Mesenchymal stem cell (in vitro differentiated cells and primary cell): ENCODE measurements around the gene SCO1.

Source experiments
- DNase-seq: peaks from one replicate; pipeline ENCODE4 v3.0.0-alpha.2; 2013
- H2AFZ ChIP-seq: one replicate; pipeline ENCODE4 v1.6.1; 2013; ENCODE audit warnings: low read depth, mild to moderate bottlenecking, control low read depth, inconsistent platforms, low read length, moderate library complexity
- H2AK5ac ChIP-seq: 2 replicates; pipeline ENCODE4 v1.6.1; 2013; ENCODE audit warnings: low read length, moderate library complexity, mild to moderate bottlenecking, inconsistent platforms; ENCODE audit not compliant: severe bottlenecking
- H2BK120ac ChIP-seq: one replicate; pipeline ENCODE4 v1.6.1; 2013; ENCODE audit warnings: low read depth, mild to moderate bottlenecking, inconsistent platforms, low read length, moderate library complexity
- H2BK12ac ChIP-seq, 2 experiments: one replicate each; pipeline ENCODE4 v1.6.1; 2013; ENCODE audit warnings: inconsistent platforms in 2 of 2, low read length in 2 of 2, mild to moderate bottlenecking in 2 of 2, moderate library complexity in 2 of 2, control low read depth in 1 of 2
- H2BK15ac ChIP-seq: one replicate; pipeline ENCODE4 v1.6.1; 2013; ENCODE audit warnings: mild to moderate bottlenecking, low read depth, inconsistent platforms; ENCODE audit not compliant: poor library complexity, severe bottlenecking
- H2BK5ac ChIP-seq: 2 replicates; pipeline ENCODE4 v1.6.1; 2013; ENCODE audit warnings: low read depth, mild to moderate bottlenecking, low read length, control low read depth, inconsistent platforms; ENCODE audit not compliant: poor library complexity, severe bottlenecking
- H3K14ac ChIP-seq, 2 experiments: one replicate each; pipeline ENCODE4 v1.6.1; 2013; ENCODE audit warnings: inconsistent platforms in 2 of 2, low read length in 2 of 2, control low read depth in 1 of 2, mild to moderate bottlenecking in 1 of 2, moderate library complexity in 1 of 2
- H3K18ac ChIP-seq, 2 experiments: one replicate each; pipeline ENCODE4 v1.6.1; 2013; ENCODE audit warnings: inconsistent platforms in 2 of 2, low read length in 2 of 2, control low read depth in 1 of 2, low read depth in 1 of 2, mild to moderate bottlenecking in 1 of 2
- H3K23ac ChIP-seq, 2 experiments: one replicate each; pipeline ENCODE4 v1.6.1; 2013; ENCODE audit warnings: inconsistent platforms in 2 of 2, low read length in 2 of 2, mild to moderate bottlenecking in 2 of 2, moderate library complexity in 2 of 2, control low read depth in 1 of 2
- H3K27ac ChIP-seq: 2 replicates; pipeline ENCODE4 v1.5.1; 2013; ENCODE audit warnings: mild to moderate bottlenecking, moderate library complexity, low read length, control low read depth, inconsistent platforms; ENCODE audit not compliant: poor library complexity, severe bottlenecking
- H3K27me3 ChIP-seq, 2 experiments: 2 replicates each; pipeline versions ENCODE4 v1.6.1 to v1.7.0; 2013; ENCODE audit warnings: low read length in 2 of 2, mild to moderate bottlenecking in 2 of 2, moderate library complexity in 2 of 2, control low read depth in 1 of 2, inconsistent platforms in 1 of 2; ENCODE audit not compliant: control insufficient read depth in 1 of 2, insufficient read depth in 1 of 2
- H3K36me3 ChIP-seq, 2 experiments: 2 replicates each; pipeline versions ENCODE4 v1.6.1 to v1.7.0; 2013; ENCODE audit warnings: low read length in 2 of 2, control low read depth in 1 of 2, inconsistent platforms in 1 of 2, low read depth in 1 of 2, mild to moderate bottlenecking in 1 of 2; ENCODE audit not compliant: insufficient read depth in 2 of 2, control insufficient read depth in 1 of 2
- H3K4ac ChIP-seq, 2 experiments: one replicate each; pipeline ENCODE4 v1.6.1; 2013; ENCODE audit warnings: inconsistent platforms in 2 of 2, low read length in 2 of 2, mild to moderate bottlenecking in 2 of 2, moderate library complexity in 2 of 2, control low read depth in 1 of 2, low read depth in 1 of 2
- H3K4me1 ChIP-seq: 2 replicates; pipeline ENCODE4 v1.6.1; 2013; ENCODE audit warnings: low read depth, low read length, control low read depth; ENCODE audit not compliant: control insufficient read depth, insufficient read depth
- H3K4me2 ChIP-seq: 2 replicates; pipeline ENCODE4 v1.6.1; 2013; ENCODE audit warnings: low read length, mild to moderate bottlenecking, inconsistent platforms; ENCODE audit not compliant: poor library complexity, severe bottlenecking
- H3K4me3 ChIP-seq, 2 experiments: 2 replicates each; pipeline versions ENCODE4 v1.5.1 to v1.7.0; 2013; ENCODE audit warnings: low read length in 2 of 2, mild to moderate bottlenecking in 2 of 2, control low read depth in 1 of 2, low read depth in 1 of 2; ENCODE audit not compliant: insufficient read depth in 1 of 2
- H3K79me1 ChIP-seq: replicated peaks from 2 replicates; pipeline ENCODE4 v1.6.1; 2013; ENCODE audit warnings: mild to moderate bottlenecking, control low read depth, low read length, inconsistent platforms; ENCODE audit not compliant: poor library complexity, severe bottlenecking
- H3K9ac ChIP-seq: 2 replicates; pipeline ENCODE4 v1.7.0; 2013; ENCODE audit warnings: mild to moderate bottlenecking, low read length, moderate library complexity
- H3K9me3 ChIP-seq: 2 replicates; pipeline ENCODE4 v1.7.0; 2013; ENCODE audit warnings: mild to moderate bottlenecking, low read length; ENCODE audit not compliant: control insufficient read depth
- H4K8ac ChIP-seq: one replicate; pipeline ENCODE4 v1.6.1; 2013; ENCODE audit warnings: inconsistent platforms, mild to moderate bottlenecking, low read length, moderate library complexity
- H4K91ac ChIP-seq: one replicate; pipeline ENCODE4 v1.6.1; 2013; ENCODE audit warnings: mild to moderate bottlenecking, low read length, inconsistent platforms
- WGBS: methylation state at CpG from one replicate; pipeline ENCODE4 v1.1.7; 2013; ENCODE audit warnings: mixed read lengths; 5-methylcytosine and 5-hydroxymethylcytosine counted together

Gene SCO1

DNA sequence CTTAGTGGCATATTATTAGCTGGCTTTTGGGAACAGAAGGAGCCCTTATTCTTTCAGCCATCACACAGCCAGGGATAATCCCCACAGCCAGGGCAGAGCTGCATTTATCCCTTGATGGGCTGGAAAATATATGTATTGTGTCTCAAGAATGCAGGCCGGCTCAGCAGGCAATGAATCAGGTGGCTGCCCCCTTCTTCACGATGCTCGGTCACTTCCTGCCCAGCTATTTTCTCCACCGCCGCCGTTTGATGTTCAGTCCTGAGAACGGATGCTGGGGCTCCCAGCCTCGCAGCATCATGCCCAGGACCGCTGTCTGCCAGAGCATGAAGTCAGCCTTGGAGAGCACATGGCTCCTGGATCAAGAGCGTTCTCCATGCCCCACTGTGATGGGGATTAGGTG is 35.9 kb downstream of the SCO1 start:
- DNase-seq = no peak
- Histone ChIP-seq H3K9me3 (no peaks in the 10 kb centered on the region), H3K23ac (no peak overlapping the region), H3K4me1 (no peaks in the 10 kb centered on the region), H2BK15ac (no peak overlapping the region), H3K9ac (no peak overlapping the region), H3K27ac (no peak overlapping the region), H4K91ac (no peak overlapping the region), H3K4ac (no peak overlapping the region), H3K27me3 (no peaks in the 10 kb centered on the region), H2BK120ac (no peak overlapping the region), H3K36me3 (peaks cover 5 to 8% of the 10 kb centered on the region in 2 experiments), H3K18ac (no peak overlapping the region), H2AK5ac (no peak overlapping the region), H3K14ac (no peak overlapping the region), H2AFZ (no peak overlapping the region), H3K79me1 (no peaks in the 10 kb centered on the region), H3K4me2 (no peak overlapping the region), H3K4me3 (no peak overlapping the region), H2BK5ac (no peak overlapping the region), H2BK12ac (no peak overlapping the region), H4K8ac (no peak overlapping the region)
- 89% methylated on average over 10 of the region's 10 CpGs for WGBS

DNA sequence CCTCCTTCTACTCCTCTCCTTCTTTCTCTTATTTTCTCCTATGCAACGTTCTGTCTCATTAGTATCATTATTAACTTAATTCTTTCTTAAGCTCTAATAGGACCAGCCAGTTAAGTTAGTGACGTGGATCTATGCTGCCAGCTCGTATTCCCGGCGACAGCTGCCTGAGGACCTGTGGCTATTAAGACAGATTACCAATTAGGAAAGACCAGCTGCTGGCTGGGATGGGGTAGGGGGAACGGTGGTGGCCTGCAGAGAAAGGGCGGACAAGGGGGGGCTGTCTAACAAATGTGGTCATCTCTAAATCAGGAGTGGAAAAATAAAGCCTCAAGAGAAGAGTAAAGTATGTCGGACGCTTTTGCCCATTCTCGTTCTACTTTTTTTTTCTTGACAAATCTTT is 39.5 kb downstream of the SCO1 start:
- Histone ChIP-seq H3K27me3 (peaks cover 0 to 3% of the 10 kb centered on the region in 2 experiments), H3K4me1 (no peaks in the 10 kb centered on the region), H2AK5ac (no peak overlapping the region), H3K23ac (no peak overlapping the region), H3K27ac (no peak overlapping the region), H4K91ac (no peak overlapping the region), H3K4ac (no peak overlapping the region), H3K14ac (no peak overlapping the region), H2BK120ac (no peak overlapping the region), H3K36me3 (peaks cover 5 to 8% of the 10 kb centered on the region in 2 experiments), H3K4me3 (no peak overlapping the region), H4K8ac (no peak overlapping the region), H3K79me1 (no peaks in the 10 kb centered on the region), H2AFZ (no peak overlapping the region), H3K9ac (no peak overlapping the region), H2BK12ac (no peak overlapping the region), H2BK15ac (no peak overlapping the region), H3K18ac (no peak overlapping the region), H3K9me3 (no peaks in the 10 kb centered on the region), H3K4me2 (no peak overlapping the region), H2BK5ac (no peak overlapping the region)
- no peak for DNase-seq
- WGBS = 89% methylated on average over 10 of the region's 10 CpGs

DNA sequence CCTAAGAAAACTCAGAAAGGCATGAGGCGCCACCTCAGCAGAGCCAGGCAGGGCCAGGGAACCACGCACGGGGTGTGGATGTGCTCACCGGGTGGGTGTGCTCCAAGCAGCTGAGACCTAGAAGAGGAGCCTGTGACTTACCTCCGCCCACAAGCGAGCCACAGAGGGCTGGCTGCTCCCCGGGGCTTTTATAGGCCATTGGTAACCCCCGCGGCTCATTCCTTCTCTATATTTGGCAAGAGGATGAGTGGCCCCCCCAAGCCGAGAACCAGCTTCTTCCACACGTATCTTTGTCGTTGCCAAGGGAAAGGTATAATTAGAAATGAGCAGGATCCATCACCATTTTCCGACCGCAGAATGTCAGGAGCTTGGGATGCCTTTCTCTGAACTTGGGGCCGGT is 40.2 kb downstream of the SCO1 start, which contains the start of gene MYH3:
Gene MYH3, minus strand, starts transcription at position 162 of the 400 bp plus-strand sequence. CDS start 2,245 bp downstream, outside the sequence.
- DNase-seq = no peak
- H3K27ac ChIP-seq = no peak within 1 kb of the TSS
- peaks cover 2% of the 10 kb centered on the region for H3K4me1 ChIP-seq
- H4K91ac ChIP-seq = no peak within 1 kb of the TSS
- H3K4me2 ChIP-seq = no peak within 1 kb of the TSS
- no peak within 1 kb of the TSS for H3K4ac ChIP-seq
- no peak within 1 kb of the TSS for H3K4me3 ChIP-seq
- H4K8ac ChIP-seq = no peak within 1 kb of the TSS
- H2BK12ac ChIP-seq = no peak within 1 kb of the TSS
- no peak within 1 kb of the TSS for H2AFZ ChIP-seq
- H2AK5ac ChIP-seq = no peak within 1 kb of the TSS
- no peaks in the 10 kb centered on the region for H3K79me1 ChIP-seq
- H3K27me3 ChIP-seq = peaks cover 0 to 3% of the 10 kb centered on the region in 2 experiments
- H2BK120ac ChIP-seq = no peak within 1 kb of the TSS
- H2BK15ac ChIP-seq = no peak within 1 kb of the TSS
- H3K36me3 ChIP-seq = peaks cover 5 to 8% of the 10 kb centered on the region in 2 experiments
- no peak within 1 kb of the TSS for H3K18ac ChIP-seq
- H3K23ac ChIP-seq = no peak within 1 kb of the TSS
- no peak within 1 kb of the TSS for H3K14ac ChIP-seq
- H2BK5ac ChIP-seq = no peak within 1 kb of the TSS
- H3K9ac ChIP-seq = no peak within 1 kb of the TSS
- 89% methylated on average over 15 of the region's 15 CpGs for WGBS
- no peaks in the 10 kb centered on the region for H3K9me3 ChIP-seq

GRCh38 chr17:10653987-10654386 is 43.3 kb downstream of the SCO1 start:
- H2BK5ac ChIP-seq = no peak overlapping the region
- H3K4ac ChIP-seq = no peak overlapping the region
- no peak overlapping the region for H2AFZ ChIP-seq
- H3K4me1 ChIP-seq = peaks cover 2% of the 10 kb centered on the region
- H3K27me3 ChIP-seq = peaks cover 0 to 3% of the 10 kb centered on the region in 2 experiments
- H4K8ac ChIP-seq = no peak overlapping the region
- H3K79me1 ChIP-seq = no peaks in the 10 kb centered on the region
- 82% methylated on average over 5 of the region's 5 CpGs for WGBS
- no peak overlapping the region for H3K27ac ChIP-seq
- DNase-seq = no peak
- H2BK120ac ChIP-seq = no peak overlapping the region
- no peaks in the 10 kb centered on the region for H3K9me3 ChIP-seq
- H4K91ac ChIP-seq = no peak overlapping the region
- H2BK12ac ChIP-seq = no peak overlapping the region
- no peak overlapping the region for H3K14ac ChIP-seq
- no peak overlapping the region for H3K9ac ChIP-seq
- no peak overlapping the region for H3K23ac ChIP-seq
- no peak overlapping the region for H3K4me2 ChIP-seq
- no peak overlapping the region for H2BK15ac ChIP-seq
- H3K4me3 ChIP-seq = no peak overlapping the region
- H3K36me3 ChIP-seq = peaks cover 0 to 3% of the 10 kb centered on the region in 2 experiments
- no peak overlapping the region for H3K18ac ChIP-seq
- H2AK5ac ChIP-seq = no peak overlapping the region
